PC-9 (cell line): ENCODE results near the gene TEDC2. TPM values are rescaled to one million over a fixed set of nuclear protein-coding genes. Genes with fewer than 3 reads are reported as not detected.

Experiments
- BruUV-seq: library from RNA; stranded (reverse); fragments of 400-500 nt; replicated peaks from 2 replicates; lab custom pipeline; 2021; lab: Mats Ljungman, UMichigan
- CTCF ChIA-PET: fragments of 300-600 bp; sonication (Branson Sonifier 250); formaldehyde crosslinking; loops from one replicate; lab custom pipeline; 2022; ENCODE audit warnings: antibody characterized with exemption; lab: Charles Lee
- POLR2A ChIA-PET: fragments of 300-600 bp; sonication (Branson Sonifier 250); formaldehyde crosslinking; loops from one replicate; lab custom pipeline; 2022; ENCODE audit warnings: antibody characterized with exemption; ENCODE audit not compliant: unreplicated experiment; lab: Charles Lee
- DNase-seq, 2 experiments: peaks; one replicate each; pipeline versions ENCODE4 v3.0.0 to v3.0.0-alpha.2; 2015 to 2022; ENCODE audit warnings: mixed read lengths in 1 of 2
- H2AFZ ChIP-seq: fragments of 200-600 bp; sonication (generic); 2 replicates; pipeline ENCODE4 v1.8.1; 2017; ENCODE audit warnings: antibody characterized with exemption
- H3F3A ChIP-seq: fragments of 200-600 bp; sonication (generic); 2 replicates; pipeline ENCODE4 v1.8.1; 2017; ENCODE audit warnings: antibody characterized with exemption, mild to moderate bottlenecking, low read depth; ENCODE audit not compliant: insufficient read depth
- H3K27ac ChIP-seq: fragments of 200-600 bp; sonication (generic); 2 replicates; pipeline ENCODE4 v1.6.1; 2016; ENCODE audit warnings: mixed run types
- H3K27me3 ChIP-seq: fragments of 200-600 bp; sonication (generic); 2 replicates; pipeline ENCODE4 v1.6.1; 2016; ENCODE audit warnings: low read depth, mixed run types; ENCODE audit not compliant: insufficient read depth
- H3K36me3 ChIP-seq: fragments of 200-600 bp; sonication (generic); 2 replicates; pipeline ENCODE4 v1.6.1; 2016; ENCODE audit warnings: low read depth, mixed run types
- H3K4me1 ChIP-seq: fragments of 200-600 bp; sonication (generic); replicated peaks from 2 replicates; pipeline ENCODE4 v1.6.1; 2016; ENCODE audit warnings: mixed run types; ENCODE audit not compliant: insufficient read depth
- H3K4me2 ChIP-seq: fragments of 200-600 bp; sonication (generic); 2 replicates; pipeline ENCODE4 v1.6.1; 2017; ENCODE audit warnings: mixed run types
- H3K4me3 ChIP-seq: fragments of 200-600 bp; sonication (generic); 2 replicates; pipeline ENCODE4 v1.6.1; 2016; ENCODE audit warnings: mixed run types
- H3K79me2 ChIP-seq: fragments of 200-600 bp; sonication (generic); 2 replicates; pipeline ENCODE4 v1.6.1; 2017; ENCODE audit warnings: low read depth, mixed run types
- H3K9me2 ChIP-seq: fragments of 200-600 bp; sonication (generic); 2 replicates; pipeline ENCODE4 v1.8.1; 2017; ENCODE audit warnings: mild to moderate bottlenecking; ENCODE audit not compliant: insufficient read depth
- H3K9me3 ChIP-seq: fragments of 200-600 bp; sonication (generic); 2 replicates; pipeline ENCODE4 v1.8.1; 2016; ENCODE audit warnings: low read depth; ENCODE audit not compliant: insufficient read depth
- H4K20me1 ChIP-seq: fragments of 200-600 bp; sonication (generic); 2 replicates; pipeline ENCODE4 v1.8.1; 2017; ENCODE audit not compliant: insufficient read depth
- EZH2 ChIP-seq: fragments of 200-600 bp; sonication (generic); IDR thresholded peaks from 2 replicates; pipeline ENCODE4 v1.8.0; 2017; ENCODE audit warnings: antibody characterized with exemption, low read depth
- intact Hi-C: fragments of 100-400 bp; cut with micrococcal nuclease; formaldehyde crosslinking; loops from one replicate; pipeline ENCODE4 v1.10.0; 2022; ENCODE audit not compliant: unreplicated experiment
- total RNA-seq: library from RNA; stranded (reverse); gene quantifications from 2 replicates; pipeline ENCODE4 v1.2.3, GENCODE V29; 2021
- TF ChIP-seq, protein P1 (sequence below): fragments of 200-600 bp; sonication (generic); conservative IDR thresholded peaks from 2 replicates; pipeline ENCODE4 v1.6.1; 2017; ENCODE audit warnings: mixed run types, antibody characterized with exemption, mild to moderate bottlenecking, moderate library complexity

TEDC2 gene
- total RNA-seq, 1 experiment from 2014 or later, result 26.3 TPM

GRCh38 chr16:2507665-2508064, 47.8 kb downstream of the TEDC2 start:
- H4K20me1 ChIP-seq, result no peaks in the 10 kb centered on the region
- DNase-seq, result no peak
- intact Hi-C loops, result no loop called here
- TF ChIP-seq, protein P1, sequence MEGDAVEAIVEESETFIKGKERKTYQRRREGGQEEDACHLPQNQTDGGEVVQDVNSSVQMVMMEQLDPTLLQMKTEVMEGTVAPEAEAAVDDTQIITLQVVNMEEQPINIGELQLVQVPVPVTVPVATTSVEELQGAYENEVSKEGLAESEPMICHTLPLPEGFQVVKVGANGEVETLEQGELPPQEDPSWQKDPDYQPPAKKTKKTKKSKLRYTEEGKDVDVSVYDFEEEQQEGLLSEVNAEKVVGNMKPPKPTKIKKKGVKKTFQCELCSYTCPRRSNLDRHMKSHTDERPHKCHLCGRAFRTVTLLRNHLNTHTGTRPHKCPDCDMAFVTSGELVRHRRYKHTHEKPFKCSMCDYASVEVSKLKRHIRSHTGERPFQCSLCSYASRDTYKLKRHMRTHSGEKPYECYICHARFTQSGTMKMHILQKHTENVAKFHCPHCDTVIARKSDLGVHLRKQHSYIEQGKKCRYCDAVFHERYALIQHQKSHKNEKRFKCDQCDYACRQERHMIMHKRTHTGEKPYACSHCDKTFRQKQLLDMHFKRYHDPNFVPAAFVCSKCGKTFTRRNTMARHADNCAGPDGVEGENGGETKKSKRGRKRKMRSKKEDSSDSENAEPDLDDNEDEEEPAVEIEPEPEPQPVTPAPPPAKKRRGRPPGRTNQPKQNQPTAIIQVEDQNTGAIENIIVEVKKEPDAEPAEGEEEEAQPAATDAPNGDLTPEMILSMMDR, result no peak
- no peaks in the 10 kb centered on the region for H3K36me3 ChIP-seq
- H3K4me3 ChIP-seq, result no peak overlapping the region
- ChIA-PET CTCF (no interaction called here), POLR2A (no interaction called here)
- H3K9me2 ChIP-seq, result no peaks in the 10 kb centered on the region
- no peaks in the 10 kb centered on the region for H3K9me3 ChIP-seq
- no peak overlapping the region for H2AFZ ChIP-seq
- no peak overlapping the region for H3K27ac ChIP-seq
- no peak overlapping the region for H3K4me2 ChIP-seq
- BruUV-seq, result no TSS peak
- H3K27me3 ChIP-seq, result no peaks in the 10 kb centered on the region
- H3F3A ChIP-seq, result peaks cover 22% of the 10 kb centered on the region
- H3K79me2 ChIP-seq, result no peaks in the 10 kb centered on the region
- H3K4me1 ChIP-seq, result 0 out of 2 replicates have a peak, but pooled peaks cover 5% of the 10 kb centered on the region

- Histone ChIP-seq H3F3A (peaks cover 16% of the 10 kb centered on the region; the same call in 1 of the 2 replicates), H3K9me3 (no peaks in the 10 kb centered on the region), H3K4me2 (no peak overlapping the region), H3K4me3 (no peak overlapping the region), H3K9me2 (no peaks in the 10 kb centered on the region), H2AFZ (no peak overlapping the region), H3K36me3 (no peaks in the 10 kb centered on the region), H3K27ac (no peak overlapping the region), H3K79me2 (peaks cover 1% of the 10 kb centered on the region), H3K4me1 (peaks cover 5% of the 10 kb centered on the region), H3K27me3 (no peaks in the 10 kb centered on the region), H4K20me1 (no peaks in the 10 kb centered on the region)
- ChIA-PET POLR2A (no interaction called here), CTCF (interaction anchor here (0.5 kb wide), 1 partner anchor 80 kb away, joined by 5 read pairs; no protein-coding TSS in a partner anchor)
- DNase-seq, result no peak
- no TSS peak for BruUV-seq
- intact Hi-C loops, result no loop called here
- TF ChIP-seq, protein P1, result no peak
- no peak for TF ChIP-seq EZH2
Measured at GRCh38 chr16:2508722-2509400, 49.0 kb downstream of the TEDC2 start.

DNA sequence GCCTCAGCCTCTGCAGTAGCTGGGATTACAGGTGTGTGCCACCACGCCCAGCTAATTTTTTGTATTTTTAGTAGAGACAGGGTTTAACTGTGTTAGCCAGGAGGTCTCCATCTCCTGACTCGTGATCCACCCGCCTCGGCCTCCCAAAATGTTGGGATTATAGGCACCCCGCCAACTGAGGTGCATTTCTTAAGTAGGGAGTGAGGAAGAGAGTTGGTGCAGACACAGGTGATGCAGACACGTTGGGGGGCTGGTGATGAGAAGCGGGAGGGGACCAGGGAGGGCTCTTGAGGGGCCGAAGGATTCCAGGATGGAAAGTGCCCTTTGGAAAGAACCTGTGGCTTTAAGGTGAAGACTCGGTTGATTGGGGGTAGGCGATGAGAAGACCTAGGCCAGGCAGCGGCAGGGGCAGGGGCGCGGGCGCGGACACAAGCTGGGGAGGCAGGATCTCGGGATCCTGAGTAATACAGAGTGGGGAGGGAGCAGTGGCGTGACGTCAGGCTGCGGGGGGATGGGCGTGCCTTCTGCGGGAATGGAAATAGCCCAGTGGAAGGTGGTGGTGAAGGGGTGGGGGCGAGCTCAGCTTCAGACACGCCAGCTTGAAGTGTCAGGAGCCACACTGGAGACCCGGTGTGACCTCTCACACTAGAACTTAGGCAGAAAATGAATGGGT, 51.4 kb downstream of the TEDC2 start:
- no peaks in the 10 kb centered on the region for H3K27me3 ChIP-seq
- ChIA-PET POLR2A (no interaction called here), CTCF (no interaction called here)
- no peak overlapping the region for H2AFZ ChIP-seq
- H3F3A ChIP-seq, result peaks cover 7% of the 10 kb centered on the region; the same call in 1 of the 2 replicates
- DNase-seq, result no peak
- no peak overlapping the region for H3K27ac ChIP-seq
- no peaks in the 10 kb centered on the region for H3K9me3 ChIP-seq
- BruUV-seq, result no TSS peak
- H3K36me3 ChIP-seq, result no peaks in the 10 kb centered on the region
- no peak overlapping the region for H3K4me3 ChIP-seq
- H4K20me1 ChIP-seq, result peaks cover 18% of the 10 kb centered on the region
- peaks cover 18% of the 10 kb centered on the region for H3K4me1 ChIP-seq
- no peak overlapping the region for H3K4me2 ChIP-seq
- intact Hi-C loops, result no loop called here
- TF ChIP-seq EZH2, result no peak
- TF ChIP-seq, protein P1, result no peak
- peaks cover 24% of the 10 kb centered on the region for H3K79me2 ChIP-seq
- H3K9me2 ChIP-seq, result no peaks in the 10 kb centered on the region
